ENCODE measurements around the gene CAMSAP3. TPM values are rescaled to one million over a fixed set of nuclear protein-coding genes. Genes with fewer than 3 reads are reported as not detected.

The CAMSAP3 gene
- polyA plus RNA-seq, 1 of the 3 experiments (the other 2 are of a cell fraction) = 0.08 TPM

DNA sequence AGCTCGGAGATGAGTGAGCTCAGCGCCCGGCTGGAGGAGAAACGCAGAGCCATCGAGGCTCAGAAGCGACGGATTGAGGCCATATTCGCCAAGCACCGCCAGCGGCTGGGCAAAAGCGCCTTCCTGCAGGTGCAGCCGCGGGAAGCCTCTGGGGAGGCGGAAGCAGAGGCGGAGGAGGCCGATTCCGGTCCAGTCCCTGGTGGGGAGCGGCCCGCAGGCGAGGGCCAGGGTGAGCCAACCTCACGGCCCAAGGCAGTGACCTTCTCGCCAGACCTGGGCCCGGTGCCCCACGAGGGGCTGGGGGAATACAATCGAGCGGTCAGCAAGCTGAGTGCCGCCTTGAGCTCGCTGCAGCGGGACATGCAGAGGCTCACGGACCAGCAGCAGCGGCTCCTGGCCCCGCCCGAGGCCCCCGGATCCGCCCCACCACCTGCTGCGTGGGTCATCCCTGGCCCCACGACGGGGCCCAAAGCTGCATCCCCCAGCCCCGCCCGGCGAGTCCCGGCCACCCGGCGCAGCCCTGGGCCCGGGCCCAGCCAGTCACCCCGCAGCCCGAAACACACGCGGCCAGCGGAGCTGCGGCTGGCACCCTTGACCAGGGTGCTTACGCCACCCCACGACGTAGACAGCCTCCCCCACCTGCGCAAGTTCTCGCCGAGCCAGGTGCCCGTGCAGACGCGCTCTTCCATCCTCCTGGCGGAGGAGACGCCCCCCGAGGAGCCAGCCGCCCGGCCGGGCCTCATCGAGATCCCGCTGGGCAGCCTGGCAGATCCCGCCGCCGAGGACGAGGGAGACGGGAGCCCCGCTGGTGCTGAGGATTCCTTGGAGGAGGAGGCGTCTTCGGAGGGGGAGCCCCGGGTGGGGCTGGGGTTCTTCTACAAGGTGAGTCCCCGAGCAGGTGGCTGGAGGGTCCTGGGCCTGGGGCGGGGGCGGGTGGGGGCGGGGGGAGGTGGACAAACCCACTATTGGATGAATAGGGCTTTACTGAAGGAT, 16.9 kb downstream of the CAMSAP3 start:
- Histone ChIP-seq H3K4me2 (no peak overlapping the region), H3K9me2 (no peaks in the 10 kb centered on the region), H3K27me3 (ENCODE audit: insufficient read depth) (no peaks in the 10 kb centered on the region), H3K79me2 (ENCODE audit: insufficient read depth) (no peaks in the 10 kb centered on the region), H3K4me1 (ENCODE audit: control insufficient read depth in 1 of 2, insufficient read depth in 2 of 2, low read depth in 1 of 2, low read length in 1 of 2) (peaks cover 0 to 10% of the 10 kb centered on the region in 2 experiments; a peak in 1 of 4 replicates), H3K27ac (ENCODE audit: low read depth in 2 of 2, low read length in 1 of 2) (no peak overlapping the region), H3K9me3 (no peaks in the 10 kb centered on the region), H3K36me3 (replicated peaks in 1 of 2; ENCODE audit: control insufficient read depth in 1 of 2, insufficient read depth in 2 of 2, low read length in 1 of 2) (no peaks in the 10 kb centered on the region), H3F3A (replicated peaks; ENCODE audit: insufficient read depth) (no peaks in the 10 kb centered on the region), H4K20me1 (ENCODE audit: insufficient read depth) (no peaks in the 10 kb centered on the region), H3K9ac (no peak overlapping the region), H3K4me3 (ENCODE audit: low read depth in 2 of 2, low read length in 1 of 2) (no peak overlapping the region), H2AFZ (ENCODE audit: low read depth) (no peak overlapping the region)
- TF ChIP-seq, protein P1, sequence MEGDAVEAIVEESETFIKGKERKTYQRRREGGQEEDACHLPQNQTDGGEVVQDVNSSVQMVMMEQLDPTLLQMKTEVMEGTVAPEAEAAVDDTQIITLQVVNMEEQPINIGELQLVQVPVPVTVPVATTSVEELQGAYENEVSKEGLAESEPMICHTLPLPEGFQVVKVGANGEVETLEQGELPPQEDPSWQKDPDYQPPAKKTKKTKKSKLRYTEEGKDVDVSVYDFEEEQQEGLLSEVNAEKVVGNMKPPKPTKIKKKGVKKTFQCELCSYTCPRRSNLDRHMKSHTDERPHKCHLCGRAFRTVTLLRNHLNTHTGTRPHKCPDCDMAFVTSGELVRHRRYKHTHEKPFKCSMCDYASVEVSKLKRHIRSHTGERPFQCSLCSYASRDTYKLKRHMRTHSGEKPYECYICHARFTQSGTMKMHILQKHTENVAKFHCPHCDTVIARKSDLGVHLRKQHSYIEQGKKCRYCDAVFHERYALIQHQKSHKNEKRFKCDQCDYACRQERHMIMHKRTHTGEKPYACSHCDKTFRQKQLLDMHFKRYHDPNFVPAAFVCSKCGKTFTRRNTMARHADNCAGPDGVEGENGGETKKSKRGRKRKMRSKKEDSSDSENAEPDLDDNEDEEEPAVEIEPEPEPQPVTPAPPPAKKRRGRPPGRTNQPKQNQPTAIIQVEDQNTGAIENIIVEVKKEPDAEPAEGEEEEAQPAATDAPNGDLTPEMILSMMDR (IDR thresholded peaks at IDR 0.05) = no peak
- TF ChIP-seq, protein P2, sequence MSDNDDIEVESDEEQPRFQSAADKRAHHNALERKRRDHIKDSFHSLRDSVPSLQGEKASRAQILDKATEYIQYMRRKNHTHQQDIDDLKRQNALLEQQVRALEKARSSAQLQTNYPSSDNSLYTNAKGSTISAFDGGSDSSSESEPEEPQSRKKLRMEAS (IDR thresholded peaks at IDR 0.05; ENCODE audit: low read depth) = no peak
- TF ChIP-seq NFIC (IDR thresholded peaks at IDR 0.05; ENCODE audit: borderline replicate concordance) = no peak
- no peak for TF ChIP-seq NRF1 (IDR thresholded peaks at IDR 0.05; ENCODE audit: low read depth, low read length)
- TF ChIP-seq CHD2 (IDR thresholded peaks at IDR 0.05; ENCODE audit: low read length, partially characterized antibody) = no peak
- no peak for TF ChIP-seq EP300 (IDR thresholded peaks at IDR 0.05; ENCODE audit: borderline replicate concordance in 1 of 2, low read depth in 1 of 2, low read length in 1 of 2)
- TF ChIP-seq GABPA (IDR thresholded peaks at IDR 0.05; ENCODE audit: low read depth) = no peak
- TF ChIP-seq, protein P3, sequence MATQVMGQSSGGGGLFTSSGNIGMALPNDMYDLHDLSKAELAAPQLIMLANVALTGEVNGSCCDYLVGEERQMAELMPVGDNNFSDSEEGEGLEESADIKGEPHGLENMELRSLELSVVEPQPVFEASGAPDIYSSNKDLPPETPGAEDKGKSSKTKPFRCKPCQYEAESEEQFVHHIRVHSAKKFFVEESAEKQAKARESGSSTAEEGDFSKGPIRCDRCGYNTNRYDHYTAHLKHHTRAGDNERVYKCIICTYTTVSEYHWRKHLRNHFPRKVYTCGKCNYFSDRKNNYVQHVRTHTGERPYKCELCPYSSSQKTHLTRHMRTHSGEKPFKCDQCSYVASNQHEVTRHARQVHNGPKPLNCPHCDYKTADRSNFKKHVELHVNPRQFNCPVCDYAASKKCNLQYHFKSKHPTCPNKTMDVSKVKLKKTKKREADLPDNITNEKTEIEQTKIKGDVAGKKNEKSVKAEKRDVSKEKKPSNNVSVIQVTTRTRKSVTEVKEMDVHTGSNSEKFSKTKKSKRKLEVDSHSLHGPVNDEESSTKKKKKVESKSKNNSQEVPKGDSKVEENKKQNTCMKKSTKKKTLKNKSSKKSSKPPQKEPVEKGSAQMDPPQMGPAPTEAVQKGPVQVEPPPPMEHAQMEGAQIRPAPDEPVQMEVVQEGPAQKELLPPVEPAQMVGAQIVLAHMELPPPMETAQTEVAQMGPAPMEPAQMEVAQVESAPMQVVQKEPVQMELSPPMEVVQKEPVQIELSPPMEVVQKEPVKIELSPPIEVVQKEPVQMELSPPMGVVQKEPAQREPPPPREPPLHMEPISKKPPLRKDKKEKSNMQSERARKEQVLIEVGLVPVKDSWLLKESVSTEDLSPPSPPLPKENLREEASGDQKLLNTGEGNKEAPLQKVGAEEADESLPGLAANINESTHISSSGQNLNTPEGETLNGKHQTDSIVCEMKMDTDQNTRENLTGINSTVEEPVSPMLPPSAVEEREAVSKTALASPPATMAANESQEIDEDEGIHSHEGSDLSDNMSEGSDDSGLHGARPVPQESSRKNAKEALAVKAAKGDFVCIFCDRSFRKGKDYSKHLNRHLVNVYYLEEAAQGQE (IDR thresholded peaks at IDR 0.05; ENCODE audit: low read depth, low read length) = no peak
- TF ChIP-seq TAF1 (IDR thresholded peaks at IDR 0.05; ENCODE audit: borderline replicate concordance, low read depth, low read length) = no peak
- no peak for TF ChIP-seq EZH2phosphoT487 (IDR thresholded peaks at IDR 0.05; ENCODE audit: borderline replicate concordance, low read depth)
- ChIA-PET CTCF (interaction anchor here (1.4 kb wide), 1 partner anchor 44 kb away, joined by 3 read pairs; no protein-coding TSS in a partner anchor), POLR2A (interaction anchor here (1.2 kb wide), 1 partner anchor 16 kb away, joined by 3 read pairs; no protein-coding TSS in a partner anchor)
- WGBS (ENCODE audit: low lambda C conversion rate) = 82% methylated on average over 46 of the region's 81 CpGs
- DNase-seq = no peak

Measured in SK-N-SH (cell line).